Inflammatory macrophage treated with lipopolysaccharide for 4 hours (primary cell): ENCODE measurements around the gene WHRN.

Source experiments
- DNase-seq: peaks from one replicate; pipeline ENCODE4 v3.0.0-alpha.2; 2020

WHRN gene

GRCh38 chr9:114394523-114395333 lies 110.5 kb downstream of the WHRN start:
- DNase-seq: peak; percentile 14

GRCh38 chr9:114392749-114393112 lies 112.5 kb downstream of the WHRN start:
- no peak for DNase-seq

- DNase-seq: no peak
Observed at GRCh38 chr9:114390952-114391351, 114.3 kb downstream of the WHRN start.

- DNase-seq: no peak
Observed at GRCh38 chr9:114389612-114390368, 115.5 kb downstream of the WHRN start.

- no peak for DNase-seq
Observed at GRCh38 chr9:114388764-114389375, 116.4 kb downstream of the WHRN start.

GRCh38 chr9:114388357-114388682 lies 117.0 kb downstream of the WHRN start:
- DNase-seq: no peak

- DNase-seq: no peak
Observed at GRCh38 chr9:114387680-114388356, 117.5 kb downstream of the WHRN start, which contains the start of gene AKNA. Gene AKNA, minus strand, starts transcription at chr9:114387982. Its CDS starts 6,649 bp downstream, at chr9:114381333.

GRCh38 chr9:114386886-114387679 lies 118.2 kb downstream of the WHRN start:
- DNase-seq: peak; percentile 49

- no peak for DNase-seq
Observed at GRCh38 chr9:114386361-114386885, 118.8 kb downstream of the WHRN start.

GRCh38 chr9:114385397-114386181 lies 119.7 kb downstream of the WHRN start:
- peak; percentile 96 for DNase-seq

GRCh38 chr9:114384836-114385396 lies 120.4 kb downstream of the WHRN start:
- no peak for DNase-seq

GRCh38 chr9:114384341-114384740 lies 120.9 kb downstream of the WHRN start:
- DNase-seq: no peak

- no peak for DNase-seq
Observed at GRCh38 chr9:114383521-114384231, 121.6 kb downstream of the WHRN start.

GRCh38 chr9:114382699-114383520 lies 122.4 kb downstream of the WHRN start:
- peak; percentile 53 for DNase-seq

GRCh38 chr9:114378883-114379282 lies 126.4 kb downstream of the WHRN start:
- DNase-seq: no peak

- DNase-seq: no peak
Observed at GRCh38 chr9:114378016-114378415, 127.3 kb downstream of the WHRN start.

- no peak for DNase-seq
Observed at GRCh38 chr9:114376586-114377445, 128.5 kb downstream of the WHRN start.
